HG03066 (cell line): ENCODE results near the gene PIWIL1.

ENCODE experiments used
- ATAC-seq: cut with Tn5 transposase; IDR thresholded peaks from one replicate; pipeline ENCODE4 v1.9.1; 2021; ENCODE audit warnings: low read depth; ENCODE audit not compliant: unreplicated experiment

The PIWIL1 gene

DNA sequence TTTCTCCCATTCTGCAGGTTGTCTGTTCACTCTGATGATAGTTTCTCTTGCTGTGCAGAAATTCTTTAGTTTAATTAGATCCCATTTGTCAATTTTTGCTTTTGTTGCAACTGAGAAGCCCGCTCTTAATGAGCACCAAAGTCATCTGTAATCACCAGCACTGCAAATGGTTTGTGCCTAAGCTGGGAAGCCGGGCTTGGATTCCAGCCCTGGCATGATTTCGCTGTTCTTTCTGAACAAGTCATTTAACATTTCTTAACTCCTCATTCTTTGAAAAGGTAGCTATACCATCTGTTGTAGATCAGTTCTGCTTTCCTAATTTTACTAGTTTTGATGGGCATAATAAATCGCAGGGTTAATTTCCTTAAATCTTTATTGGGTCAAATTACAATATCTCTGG, 32.1 kb downstream of the PIWIL1 start:
- no peak for ATAC-seq

DNA sequence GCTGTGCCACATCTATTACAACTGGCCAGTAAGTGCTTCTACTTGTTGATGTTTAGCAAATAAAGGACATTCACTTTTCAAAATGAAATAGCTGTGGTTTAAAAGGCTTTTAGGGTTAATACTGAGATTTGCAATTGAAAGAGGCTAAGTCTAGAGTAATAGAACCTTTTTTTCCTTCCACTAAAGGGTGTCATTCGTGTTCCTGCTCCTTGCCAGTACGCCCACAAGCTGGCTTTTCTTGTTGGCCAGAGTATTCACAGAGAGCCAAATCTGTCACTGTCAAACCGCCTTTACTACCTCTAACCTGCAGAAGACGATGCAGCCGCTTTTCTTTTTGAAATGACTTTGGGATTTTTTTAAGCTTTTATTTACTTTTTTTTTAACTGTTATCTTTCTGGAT, 33.6 kb downstream of the PIWIL1 start:
- ATAC-seq: no peak

DNA sequence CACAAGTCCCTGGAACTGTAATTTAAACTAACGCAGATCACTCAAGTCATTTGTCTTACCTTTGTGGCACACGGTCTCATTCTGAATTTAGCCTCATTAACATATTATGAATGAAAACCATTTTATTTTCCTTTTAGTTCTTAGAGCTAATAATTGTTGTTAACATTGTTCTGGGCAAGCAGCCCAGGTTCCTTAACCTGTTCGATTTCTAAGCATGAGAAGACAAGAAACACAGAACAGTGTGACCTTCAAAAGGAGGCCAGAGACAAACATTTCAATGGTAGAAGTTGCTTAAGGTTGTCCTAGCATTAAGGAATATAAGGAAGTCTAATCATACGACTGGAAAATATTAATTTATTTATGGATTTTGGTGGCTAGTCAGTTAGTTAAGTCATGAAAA, 35.2 kb downstream of the PIWIL1 start:
- ATAC-seq: no peak

DNA sequence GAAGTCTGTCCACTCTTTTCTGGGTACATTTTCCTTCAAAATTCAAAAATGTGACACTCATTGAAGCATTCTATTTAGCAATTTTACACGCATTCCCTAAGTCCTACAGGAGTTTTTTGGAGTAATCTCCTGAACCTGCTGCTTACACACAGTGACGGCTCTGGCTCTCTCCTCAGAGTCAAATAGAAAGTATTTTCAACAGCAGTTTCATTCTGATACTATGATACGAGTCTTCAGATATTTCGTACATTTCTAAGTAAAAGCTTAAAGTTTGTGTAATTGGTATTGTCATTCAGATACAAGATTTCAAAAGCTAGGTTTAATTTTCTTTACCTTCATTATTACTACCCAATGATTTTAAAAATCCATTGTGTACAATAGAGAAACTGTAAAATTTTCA, 36.4 kb downstream of the PIWIL1 start:
- no peak for ATAC-seq

DNA sequence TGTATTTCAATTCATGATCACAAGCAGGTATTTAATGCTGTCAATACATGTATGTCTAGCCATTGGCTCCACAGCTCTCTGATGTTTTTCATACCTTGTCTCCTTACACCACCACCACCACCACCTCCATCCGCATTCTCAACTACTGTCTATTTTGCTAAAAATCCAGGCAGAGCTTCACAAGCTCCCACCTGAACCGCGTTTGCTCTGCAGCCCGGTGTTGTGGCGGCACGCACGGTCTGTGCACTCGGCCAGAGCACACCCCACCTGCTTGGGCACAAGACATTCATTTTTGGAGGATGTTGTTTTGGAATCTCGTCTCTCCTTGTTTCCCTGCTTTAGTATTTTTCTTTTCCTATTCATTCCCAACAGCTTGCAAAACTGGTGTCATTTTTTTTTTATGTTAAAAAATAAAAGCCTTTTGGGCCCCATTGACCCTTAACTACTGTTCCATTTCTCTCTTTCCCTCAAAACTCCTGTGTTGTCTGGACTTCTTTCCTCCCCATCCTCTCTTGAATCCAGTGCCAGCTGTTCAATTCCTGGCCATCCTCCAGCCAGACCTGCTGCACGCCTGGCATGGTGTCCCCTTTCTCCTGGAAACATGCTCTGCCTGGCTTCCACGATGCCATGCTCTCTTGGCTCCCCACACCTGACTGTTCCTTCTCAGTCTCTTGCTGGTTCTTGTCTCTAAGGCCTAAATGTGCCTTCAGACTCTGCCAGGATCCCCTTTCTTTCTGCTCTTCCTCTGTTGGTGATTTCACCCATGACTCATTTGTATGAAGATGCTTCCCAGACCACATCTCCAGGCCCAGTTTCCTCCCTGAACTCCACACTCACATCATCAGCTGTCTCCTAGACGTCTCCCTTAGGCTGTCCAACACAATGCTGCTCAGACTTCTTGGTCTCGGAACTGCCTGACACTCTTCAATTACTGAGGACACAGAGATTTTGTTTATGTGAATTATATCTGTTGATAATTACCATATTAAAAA, 37.9 kb downstream of the PIWIL1 start:
- no peak for ATAC-seq

DNA sequence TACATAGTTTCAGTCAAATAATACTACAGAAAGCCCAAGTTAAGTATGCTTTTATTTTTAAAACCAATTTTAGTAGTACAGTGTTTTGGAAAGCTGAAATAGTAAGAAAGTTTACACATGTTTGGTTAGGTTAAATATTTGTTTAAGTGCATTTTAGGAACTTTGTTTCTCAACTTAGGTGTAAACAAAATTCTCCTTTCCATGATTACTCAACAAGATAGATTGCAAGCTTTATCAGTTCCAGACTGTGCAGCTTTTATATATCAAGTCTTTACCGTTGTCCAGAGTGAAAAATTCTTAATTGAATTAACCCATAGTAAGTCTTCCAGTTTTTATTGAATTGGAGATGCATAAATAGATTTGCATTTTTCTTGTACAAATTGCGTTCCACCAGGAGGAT, 45.1 kb downstream of the PIWIL1 start:
- ATAC-seq: no peak

DNA sequence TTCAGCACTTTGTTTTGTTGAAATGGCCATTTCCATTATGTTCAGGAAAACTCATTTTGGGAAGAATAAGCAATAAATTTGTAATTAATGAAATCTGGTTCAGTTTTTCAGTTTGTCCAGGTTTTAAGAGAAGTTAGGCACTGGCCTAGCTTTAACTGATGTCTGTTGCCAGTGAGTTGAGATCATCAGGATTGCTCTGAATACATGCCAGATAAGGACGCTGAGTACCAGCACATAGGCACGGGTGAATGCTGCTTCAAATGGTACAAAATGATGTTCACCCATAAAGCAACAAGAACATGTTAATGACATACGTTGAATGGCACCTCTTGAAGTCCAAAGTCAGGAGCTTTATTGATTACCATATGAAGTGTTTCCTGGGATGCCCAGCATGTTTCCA, 46.5 kb downstream of the PIWIL1 start:
- no peak for ATAC-seq

DNA sequence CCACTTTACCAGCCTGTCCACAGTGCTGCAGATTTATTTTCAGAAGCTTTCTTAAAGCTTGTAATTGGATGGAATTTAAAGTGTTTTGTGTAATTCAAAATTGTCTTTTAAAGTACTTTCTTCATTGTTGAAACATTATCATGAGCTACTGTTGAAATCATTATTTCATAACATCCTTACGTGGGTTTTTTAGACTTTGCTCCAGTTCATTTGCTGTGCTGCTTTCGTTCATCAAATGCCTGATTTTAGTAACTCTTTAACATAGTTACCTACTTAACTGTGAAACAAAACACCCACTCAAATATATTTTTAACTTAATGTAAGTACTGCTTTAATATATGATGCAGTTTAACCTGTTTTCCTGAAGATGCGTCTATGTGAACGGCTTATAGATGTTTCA, 47.5 kb downstream of the PIWIL1 start:
- no peak for ATAC-seq

DNA sequence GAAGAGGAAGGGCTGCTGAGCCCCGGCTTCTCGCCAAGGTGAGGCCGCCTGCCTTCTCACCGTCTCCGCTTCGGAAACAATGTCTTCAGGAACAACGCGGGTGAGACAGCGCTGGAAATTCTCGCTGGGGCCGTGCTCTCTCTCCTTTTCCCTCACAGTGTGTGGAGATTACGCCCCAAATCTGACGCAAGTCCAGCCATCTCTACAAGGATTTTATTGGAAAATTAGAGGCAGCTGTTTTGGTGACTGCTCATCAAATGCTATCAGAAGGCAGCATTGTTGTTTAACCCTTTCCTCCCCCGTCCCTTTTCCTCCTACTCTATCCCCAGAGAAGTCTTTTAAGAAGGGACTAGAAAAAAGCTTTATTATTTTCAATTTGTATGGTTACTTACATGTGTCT, 53.5 kb downstream of the PIWIL1 start:
- no peak for ATAC-seq

DNA sequence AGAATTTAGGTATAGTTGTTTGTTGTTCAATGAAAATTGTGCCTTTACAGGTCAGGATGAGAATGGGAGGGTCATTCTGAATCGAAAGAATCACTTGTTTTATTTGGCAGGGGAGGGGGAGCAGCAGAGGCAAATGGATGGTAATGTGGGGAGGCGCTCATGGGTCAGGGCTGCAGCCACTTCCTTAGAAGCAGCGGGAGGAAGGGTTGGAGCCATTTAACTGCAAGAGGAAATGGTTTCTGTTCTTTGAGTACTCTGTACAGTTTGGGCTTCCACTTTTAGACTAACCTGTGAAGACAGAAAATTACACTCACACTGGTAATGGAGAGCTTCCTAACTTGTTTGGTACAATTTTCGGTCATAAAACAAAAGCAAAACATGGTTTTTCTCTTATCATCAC, 57.2 kb downstream of the PIWIL1 start:
- ATAC-seq: no peak

DNA sequence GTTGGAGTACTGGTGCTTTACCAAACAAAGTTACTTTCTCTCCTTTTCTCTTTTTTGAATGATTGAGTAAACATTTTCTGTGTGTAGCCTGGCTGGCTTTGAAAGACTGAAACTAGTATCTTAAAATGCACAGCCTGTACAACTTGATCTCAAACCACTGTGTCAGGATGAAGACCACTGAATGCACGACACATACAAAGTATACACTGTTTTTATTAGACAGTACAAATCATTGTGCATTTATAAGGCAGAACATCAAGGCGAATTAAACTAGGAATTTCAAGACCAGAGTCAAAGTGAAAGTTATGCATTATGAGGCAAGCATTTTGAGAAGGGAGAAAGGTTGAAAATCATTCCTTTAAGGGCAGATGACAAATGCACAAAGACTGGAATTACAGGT, 59.0 kb downstream of the PIWIL1 start:
- ATAC-seq: no peak

DNA sequence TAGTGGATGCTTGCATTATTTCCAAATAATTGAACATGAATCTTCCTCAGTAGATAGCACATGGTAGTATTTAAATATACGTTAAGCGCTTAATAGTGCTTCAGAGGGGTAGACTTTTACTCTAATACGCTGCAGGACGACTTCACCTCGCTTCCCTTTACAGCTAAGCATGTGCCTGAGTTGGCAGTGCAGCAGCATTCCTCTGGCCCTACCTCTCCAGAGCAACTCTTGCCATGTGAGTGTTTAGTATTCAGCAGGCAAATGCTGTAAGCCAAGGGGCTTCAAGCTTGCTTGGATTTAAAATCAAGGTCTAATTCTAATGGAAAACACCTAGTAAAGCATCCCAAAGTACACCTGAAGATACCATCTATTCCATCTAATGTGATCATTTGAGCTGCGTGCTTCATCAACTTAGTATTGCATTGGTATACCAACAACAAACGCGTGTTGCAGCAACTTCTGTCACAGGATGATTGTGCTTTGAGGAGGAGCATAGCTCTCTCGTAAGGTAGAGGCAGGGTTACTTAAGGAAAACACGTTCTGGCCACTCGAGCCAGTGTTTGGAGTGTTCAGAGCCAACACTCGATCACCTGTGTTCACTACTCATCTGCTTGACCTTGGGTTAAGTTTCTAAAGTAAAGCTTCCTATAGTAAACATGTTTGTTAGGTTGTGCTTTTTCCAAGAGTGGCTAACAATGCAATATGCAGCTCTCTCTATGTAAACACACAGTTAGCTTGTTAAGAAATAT, 60.6 kb downstream of the PIWIL1 start:
- no peak for ATAC-seq

DNA sequence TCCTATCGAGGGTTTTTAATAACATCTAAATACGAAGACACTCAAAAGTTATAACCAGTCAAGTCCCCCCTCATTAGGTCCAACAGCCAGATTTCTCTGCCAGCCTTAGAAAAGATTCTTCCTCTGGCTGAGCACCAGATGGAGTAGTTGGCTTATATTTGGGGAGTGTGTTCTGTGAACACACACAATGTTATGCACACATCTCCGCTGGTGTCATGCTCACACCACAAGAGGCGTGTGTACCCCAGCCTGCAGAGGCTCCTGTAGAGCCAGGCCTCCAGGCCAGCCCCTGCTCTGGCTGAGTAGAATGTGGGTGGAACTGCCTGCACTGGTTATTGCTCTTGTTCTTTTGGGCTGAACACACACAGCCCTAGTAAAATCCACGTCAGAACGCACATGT, 64.0 kb downstream of the PIWIL1 start:
- no peak for ATAC-seq

DNA sequence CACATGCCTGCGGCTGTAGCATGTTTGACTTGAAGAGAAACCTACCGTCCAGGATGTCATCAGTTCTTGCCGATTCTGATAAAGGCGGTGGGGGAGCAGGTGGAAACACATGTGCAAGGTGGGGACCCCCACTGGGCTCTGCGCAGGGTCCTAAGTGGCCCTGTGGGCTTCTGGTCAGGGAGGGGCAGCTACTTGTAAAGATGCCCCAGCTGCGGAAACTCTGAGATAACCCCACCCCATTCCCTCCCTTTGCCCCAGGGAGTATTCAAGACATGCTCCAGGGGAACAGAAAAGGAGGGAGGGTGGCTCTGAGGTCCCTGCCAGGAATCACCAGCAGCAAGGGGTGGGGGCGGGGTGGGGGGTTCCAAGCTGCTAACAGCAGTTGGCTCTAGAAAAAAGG, 67.6 kb downstream of the PIWIL1 start:
- ATAC-seq: no peak

DNA sequence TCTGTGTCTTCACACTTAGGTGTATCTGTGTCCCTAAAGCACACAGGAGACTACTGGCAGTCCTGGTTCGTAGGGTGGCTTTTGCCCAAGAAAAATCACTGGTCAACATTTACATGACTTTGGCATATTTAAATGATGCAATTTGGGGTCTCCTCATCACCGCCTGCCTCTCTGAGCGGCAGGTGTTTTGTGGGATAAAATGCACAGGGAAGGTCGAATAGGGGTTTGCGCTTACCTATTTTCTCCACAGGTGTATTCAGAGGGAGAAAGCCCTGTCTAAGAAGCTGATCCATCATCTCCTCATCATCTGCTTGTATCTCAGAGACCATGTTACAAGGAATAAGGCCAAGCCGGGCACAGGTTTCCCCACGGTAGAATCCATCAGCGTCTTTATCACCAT, 74.7 kb downstream of the PIWIL1 start:
- no peak for ATAC-seq

DNA sequence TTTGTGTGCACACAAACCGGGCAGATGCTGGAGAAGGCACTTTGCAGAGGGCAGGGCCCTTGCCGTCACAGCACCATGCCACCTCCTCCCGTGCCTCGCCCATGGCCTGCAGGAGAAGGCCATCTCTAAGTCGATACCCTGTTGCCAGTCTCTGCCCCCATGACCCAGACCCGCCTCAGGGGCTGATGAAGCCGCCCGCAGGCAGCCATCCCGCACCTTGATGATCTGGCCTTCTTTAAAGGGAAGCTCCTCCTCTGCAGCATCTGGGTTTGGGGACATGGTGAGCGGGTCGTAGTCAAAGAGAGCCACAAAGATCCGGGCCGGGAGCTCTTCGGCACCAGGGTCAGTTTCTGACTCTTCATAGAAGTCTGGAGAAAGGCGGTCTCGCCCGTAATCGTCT, 76.2 kb downstream of the PIWIL1 start:
- ATAC-seq: no peak

DNA sequence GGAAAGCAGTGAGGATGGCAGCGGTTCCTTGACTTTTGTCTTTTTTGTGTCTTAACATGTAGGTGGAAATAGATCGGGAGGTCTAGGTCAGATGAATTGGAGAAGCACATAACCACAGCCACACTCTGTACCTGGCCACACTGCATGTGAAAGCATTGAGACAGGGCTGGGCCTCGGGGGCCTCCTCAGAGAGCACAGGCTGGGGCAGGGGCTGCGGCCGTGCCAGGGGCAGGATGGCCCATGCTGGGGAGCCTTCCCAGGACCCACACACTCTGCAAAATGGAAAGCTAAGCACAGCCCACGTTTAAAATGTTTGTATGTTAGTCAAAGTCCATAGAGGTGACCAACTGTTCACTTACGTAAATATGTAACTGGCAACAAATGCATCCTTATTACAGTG, 76.7 kb downstream of the PIWIL1 start:
- no peak for ATAC-seq

DNA sequence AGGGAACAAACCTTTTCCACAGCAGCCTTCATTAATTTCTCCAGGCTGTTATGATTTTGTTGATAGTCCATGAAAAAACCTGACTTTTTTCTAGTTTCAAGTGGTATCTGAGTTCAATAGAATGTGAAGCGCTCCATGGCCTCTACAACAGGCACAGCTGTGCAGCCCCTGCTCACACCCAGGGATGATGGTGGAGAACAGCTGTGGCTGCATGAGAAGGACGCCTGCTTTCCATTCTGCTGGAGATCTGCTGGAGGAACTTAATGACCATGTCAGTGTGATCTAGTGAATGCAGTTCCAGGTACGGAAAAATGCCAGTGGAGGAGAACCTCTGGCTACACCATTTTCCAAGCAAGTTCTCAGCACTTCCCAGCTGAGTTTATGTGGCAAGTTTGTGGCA, 80.6 kb downstream of the PIWIL1 start:
- ATAC-seq: no peak

DNA sequence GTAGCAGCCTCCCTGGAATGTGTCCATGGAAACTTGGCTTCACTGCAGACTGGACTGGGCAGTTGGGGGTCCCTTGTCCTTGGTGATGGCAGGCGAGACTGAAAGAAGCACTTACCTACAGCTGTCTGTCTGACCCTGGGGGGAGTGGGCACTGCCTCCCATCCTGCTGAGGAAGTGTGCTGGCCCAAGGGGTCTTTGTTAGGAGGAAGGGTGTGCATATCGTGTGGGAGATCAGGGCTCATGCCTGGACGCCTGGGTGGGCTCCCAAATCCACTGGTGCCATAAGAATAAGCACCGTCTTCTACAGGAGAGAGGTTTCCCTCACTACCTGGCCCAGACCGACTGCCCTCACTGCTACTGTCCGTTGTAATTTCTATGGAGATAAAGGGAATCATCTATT, 81.4 kb downstream of the PIWIL1 start:
- no peak for ATAC-seq

DNA sequence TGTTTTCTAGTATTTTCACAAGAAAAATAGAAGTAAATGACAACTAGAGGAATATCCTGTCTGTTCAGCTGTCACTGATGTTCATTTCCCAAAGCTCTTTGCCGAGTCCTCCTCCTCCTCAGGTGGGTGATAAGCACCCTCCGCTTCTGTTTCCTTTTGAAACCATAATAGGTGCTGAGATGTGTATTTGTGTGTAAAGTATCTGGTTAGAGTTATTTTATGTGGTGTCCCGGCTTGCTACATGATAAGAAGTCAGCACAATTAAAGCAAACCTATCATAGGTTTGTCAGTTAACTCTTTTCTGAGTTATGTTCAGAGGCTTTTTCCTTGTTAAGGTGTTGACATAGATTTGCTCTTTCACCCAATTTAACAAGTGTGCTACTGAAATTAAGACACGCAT, 82.4 kb downstream of the PIWIL1 start:
- ATAC-seq: no peak

DNA sequence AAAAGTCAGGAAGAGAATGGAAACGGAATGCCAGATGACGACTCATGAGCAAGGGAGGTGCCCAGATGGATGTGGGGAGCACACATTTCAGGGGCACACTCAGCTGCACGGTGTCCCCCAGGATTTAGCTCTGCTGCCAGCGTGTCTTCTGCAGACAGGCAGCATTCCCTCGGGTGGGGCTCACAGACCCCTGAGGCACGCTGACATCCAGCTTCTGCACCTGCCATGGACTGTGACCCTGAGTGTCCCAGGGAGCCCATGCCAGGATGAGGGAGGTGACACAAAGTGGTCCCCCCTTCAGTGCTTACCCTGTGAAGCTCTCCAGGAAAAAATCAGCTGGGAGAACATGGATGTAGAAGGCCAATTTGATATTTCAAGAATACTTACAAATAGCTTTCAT, 84.2 kb downstream of the PIWIL1 start:
- ATAC-seq: no peak
